Smooth muscle cell (in vitro differentiated cells): ENCODE measurements around the gene CD180. TPM values are rescaled to one million over a fixed set of nuclear protein-coding genes. Genes with fewer than 3 reads are reported as not detected.

Source experiments
- DNase-seq: peaks from one replicate; lab custom pipeline; 2025; ENCODE audit not compliant: unreplicated experiment; lab: John Stamatoyannopoulos, UW
- H2AFZ ChIP-seq: fragments of 200-600 bp; sonication (generic); 2 replicates; pipeline ENCODE4 v1.6.0; 2016; ENCODE audit warnings: antibody characterized with exemption, low read depth, mild to moderate bottlenecking
- H3F3A ChIP-seq: fragments of 200-600 bp; sonication (generic); 2 replicates; pipeline ENCODE4 v1.6.0; 2017; ENCODE audit warnings: antibody characterized with exemption, low read depth
- H3K27ac ChIP-seq: fragments of 200-600 bp; sonication (generic); 2 replicates; pipeline ENCODE4 v1.5.1; 2016; ENCODE audit warnings: low read depth, mild to moderate bottlenecking
- H3K27me3 ChIP-seq: fragments of 200-600 bp; sonication (generic); 2 replicates; pipeline ENCODE4 v1.6.1; 2016; ENCODE audit warnings: low read depth, mild to moderate bottlenecking
- H3K36me3 ChIP-seq: fragments of 200-600 bp; sonication (generic); 2 replicates; pipeline ENCODE4 v1.5.1; 2016; ENCODE audit warnings: low read depth
- H3K4me1 ChIP-seq: fragments of 200-600 bp; sonication (generic); 2 replicates; pipeline ENCODE4 v1.5.1; 2016; ENCODE audit warnings: low read depth
- H3K4me2 ChIP-seq: fragments of 200-600 bp; sonication (generic); 2 replicates; pipeline ENCODE4 v1.6.0; 2016; ENCODE audit warnings: mild to moderate bottlenecking
- H3K4me3 ChIP-seq: fragments of 200-600 bp; sonication (generic); 2 replicates; pipeline ENCODE4 v1.5.1; 2016; ENCODE audit warnings: mild to moderate bottlenecking
- H3K79me2 ChIP-seq: fragments of 200-600 bp; sonication (generic); 2 replicates; pipeline ENCODE4 v1.6.0; 2016; ENCODE audit warnings: low read depth, mild to moderate bottlenecking
- H3K9ac ChIP-seq: fragments of 200-600 bp; sonication (generic); 2 replicates; pipeline ENCODE4 v1.6.0; 2016; ENCODE audit warnings: low read depth
- H3K9me3 ChIP-seq: fragments of 200-600 bp; sonication (generic); replicated peaks from 2 replicates; pipeline ENCODE4 v1.5.1; 2016; ENCODE audit warnings: low read depth
- H4K20me1 ChIP-seq: fragments of 200-600 bp; sonication (generic); 2 replicates; pipeline ENCODE4 v1.6.0; 2016; ENCODE audit warnings: low read depth
- WGBS: methylation state at CpG from one replicate; pipeline ENCODE4 v1.1.7; 2016; ENCODE audit warnings: low lambda C conversion rate; 5-methylcytosine and 5-hydroxymethylcytosine counted together
- polyA plus RNA-seq: library from polyadenylated mRNA; unstranded; fragments of >200 nt; fragmentation: Nextera tagmentation; extraction: Ambion mirVana; gene quantifications from 2 replicates; pipeline ENCODE4 v1.2.1, GENCODE V29; 2016
- total RNA-seq: library from RNA; depleted of rRNA; stranded (reverse); fragments of >200 nt; gene quantifications from 2 replicates; pipeline ENCODE4 v1.2.3, GENCODE V29; 2014
- TF ChIP-seq, protein P1 (sequence below): fragments of 200-600 bp; sonication (generic); IDR thresholded peaks from 2 replicates; pipeline ENCODE4 v1.5.1; 2017; ENCODE audit warnings: borderline replicate concordance, mild to moderate bottlenecking, antibody characterized with exemption; ENCODE audit not compliant: insufficient read depth, poor library complexity, severe bottlenecking

Gene CD180
- total and polyA plus RNA-seq, 2 experiments from 2014 or later: not detected

- H3K27me3 ChIP-seq: no peaks in the 10 kb centered on the region
- H3K4me3 ChIP-seq: no peak overlapping the region
- H3F3A ChIP-seq: no peaks in the 10 kb centered on the region
- TF ChIP-seq, protein P1, sequence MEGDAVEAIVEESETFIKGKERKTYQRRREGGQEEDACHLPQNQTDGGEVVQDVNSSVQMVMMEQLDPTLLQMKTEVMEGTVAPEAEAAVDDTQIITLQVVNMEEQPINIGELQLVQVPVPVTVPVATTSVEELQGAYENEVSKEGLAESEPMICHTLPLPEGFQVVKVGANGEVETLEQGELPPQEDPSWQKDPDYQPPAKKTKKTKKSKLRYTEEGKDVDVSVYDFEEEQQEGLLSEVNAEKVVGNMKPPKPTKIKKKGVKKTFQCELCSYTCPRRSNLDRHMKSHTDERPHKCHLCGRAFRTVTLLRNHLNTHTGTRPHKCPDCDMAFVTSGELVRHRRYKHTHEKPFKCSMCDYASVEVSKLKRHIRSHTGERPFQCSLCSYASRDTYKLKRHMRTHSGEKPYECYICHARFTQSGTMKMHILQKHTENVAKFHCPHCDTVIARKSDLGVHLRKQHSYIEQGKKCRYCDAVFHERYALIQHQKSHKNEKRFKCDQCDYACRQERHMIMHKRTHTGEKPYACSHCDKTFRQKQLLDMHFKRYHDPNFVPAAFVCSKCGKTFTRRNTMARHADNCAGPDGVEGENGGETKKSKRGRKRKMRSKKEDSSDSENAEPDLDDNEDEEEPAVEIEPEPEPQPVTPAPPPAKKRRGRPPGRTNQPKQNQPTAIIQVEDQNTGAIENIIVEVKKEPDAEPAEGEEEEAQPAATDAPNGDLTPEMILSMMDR: no peak
- H3K36me3 ChIP-seq: no peaks in the 10 kb centered on the region
- H3K9ac ChIP-seq: no peak overlapping the region
- no peak overlapping the region for H2AFZ ChIP-seq
- no peaks in the 10 kb centered on the region for H3K9me3 ChIP-seq
- no peak overlapping the region for H3K4me2 ChIP-seq
- no peak overlapping the region for H3K27ac ChIP-seq
- 95% methylated on average over 2 of the region's 2 CpGs for WGBS
- H3K4me1 ChIP-seq: no peaks in the 10 kb centered on the region
- DNase-seq: no peak
- no peaks in the 10 kb centered on the region for H4K20me1 ChIP-seq
- no peaks in the 10 kb centered on the region for H3K79me2 ChIP-seq
Observed at GRCh38 chr5:67144183-67144639, 52.4 kb downstream of the CD180 start.

DNA sequence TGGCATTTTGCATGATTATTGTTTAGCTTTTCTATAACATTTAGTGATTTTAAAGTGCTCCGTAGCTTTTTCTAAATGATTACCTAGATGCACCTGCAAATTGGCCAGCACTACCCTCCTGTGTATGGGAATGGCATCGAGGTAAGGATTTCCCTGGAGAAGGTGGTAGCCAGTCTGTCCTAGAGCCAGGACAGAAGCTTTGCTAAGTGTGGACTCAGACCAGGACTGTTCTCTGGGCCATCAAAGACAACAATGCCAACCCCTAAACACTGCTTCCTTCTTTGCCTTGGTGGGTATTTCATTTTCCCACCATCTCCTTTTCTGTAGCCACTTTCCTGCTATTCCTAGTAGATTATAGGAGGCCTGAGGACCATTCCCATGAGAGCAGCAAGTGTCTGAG, 53.0 kb downstream of the CD180 start:
- Histone ChIP-seq H3F3A (no peaks in the 10 kb centered on the region), H3K27me3 (no peaks in the 10 kb centered on the region), H3K27ac (no peak overlapping the region), H3K4me1 (no peaks in the 10 kb centered on the region), H4K20me1 (no peaks in the 10 kb centered on the region), H3K36me3 (no peaks in the 10 kb centered on the region), H3K9me3 (no peaks in the 10 kb centered on the region), H3K4me3 (no peak overlapping the region), H3K9ac (no peak overlapping the region), H3K79me2 (no peaks in the 10 kb centered on the region), H3K4me2 (no peak overlapping the region), H2AFZ (no peak overlapping the region)
- no peak for DNase-seq
- WGBS: 95% methylated on average over 2 of the region's 2 CpGs
- TF ChIP-seq, protein P1: no peak

- Histone ChIP-seq H2AFZ (no peak overlapping the region), H3K27ac (no peak overlapping the region), H3K9ac (no peak overlapping the region), H3F3A (no peaks in the 10 kb centered on the region), H4K20me1 (no peaks in the 10 kb centered on the region), H3K79me2 (no peaks in the 10 kb centered on the region), H3K4me1 (no peaks in the 10 kb centered on the region), H3K36me3 (no peaks in the 10 kb centered on the region), H3K9me3 (no peaks in the 10 kb centered on the region), H3K4me3 (no peak overlapping the region), H3K27me3 (no peaks in the 10 kb centered on the region), H3K4me2 (no peak overlapping the region)
- TF ChIP-seq, protein P1: no peak
- 72% methylated on average over 8 of the region's 8 CpGs for WGBS
- DNase-seq: no peak
Observed at GRCh38 chr5:67142816-67143215, 53.8 kb downstream of the CD180 start.

DNA sequence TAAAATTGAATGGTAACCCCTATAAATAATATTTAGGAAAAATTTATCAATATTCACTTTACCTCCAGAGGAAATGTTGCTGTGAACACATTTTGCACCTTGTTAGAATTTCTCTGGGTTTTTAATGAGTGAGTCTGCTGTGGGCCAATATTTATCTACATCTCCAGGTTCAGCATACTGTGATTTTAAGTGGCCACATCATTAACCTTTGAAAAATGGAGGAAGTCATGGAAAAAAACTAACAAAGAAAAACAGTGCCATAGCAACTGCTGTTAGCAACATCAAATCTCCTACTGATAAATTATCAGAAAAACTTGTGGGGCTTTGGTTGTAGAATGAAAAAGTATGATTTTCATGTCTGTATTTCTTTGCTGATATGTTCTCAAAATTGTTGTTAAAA, 55.0 kb downstream of the CD180 start:
- no peaks in the 10 kb centered on the region for H3F3A ChIP-seq
- no peak overlapping the region for H2AFZ ChIP-seq
- H3K9ac ChIP-seq: no peak overlapping the region
- no peak overlapping the region for H3K27ac ChIP-seq
- H3K4me3 ChIP-seq: no peak overlapping the region
- H3K36me3 ChIP-seq: no peaks in the 10 kb centered on the region
- no peaks in the 10 kb centered on the region for H3K9me3 ChIP-seq
- no peak for DNase-seq
- H3K27me3 ChIP-seq: no peaks in the 10 kb centered on the region
- no peaks in the 10 kb centered on the region for H4K20me1 ChIP-seq
- H3K79me2 ChIP-seq: no peaks in the 10 kb centered on the region
- H3K4me2 ChIP-seq: no peak overlapping the region
- TF ChIP-seq, protein P1: no peak
- H3K4me1 ChIP-seq: no peaks in the 10 kb centered on the region
